Body of pancreas (tissue), 4 donors: ENCODE measurements around the gene LYZL4.

Experiments
- POLR2A ChIP-seq, 3 donors: fragments of 450-650 bp; IDR thresholded peaks; one replicate each; pipeline ENCODE4 v1.6.1; 2016; ENCODE audit warnings: antibody characterized with exemption in 3 of 3, mild to moderate bottlenecking in 2 of 3
- TF ChIP-seq, protein P1 (sequence below), 7 experiments: fragments of 450-650 bp in 4 of 7; fragments of 200-600 bp in 3 of 7; sonication (generic) in 3 of 7; IDR thresholded peaks; one replicate each; pipeline ENCODE4 v1.5.1; 2016 to 2019; ENCODE audit warnings: antibody characterized with exemption in 7 of 7

DNA sequence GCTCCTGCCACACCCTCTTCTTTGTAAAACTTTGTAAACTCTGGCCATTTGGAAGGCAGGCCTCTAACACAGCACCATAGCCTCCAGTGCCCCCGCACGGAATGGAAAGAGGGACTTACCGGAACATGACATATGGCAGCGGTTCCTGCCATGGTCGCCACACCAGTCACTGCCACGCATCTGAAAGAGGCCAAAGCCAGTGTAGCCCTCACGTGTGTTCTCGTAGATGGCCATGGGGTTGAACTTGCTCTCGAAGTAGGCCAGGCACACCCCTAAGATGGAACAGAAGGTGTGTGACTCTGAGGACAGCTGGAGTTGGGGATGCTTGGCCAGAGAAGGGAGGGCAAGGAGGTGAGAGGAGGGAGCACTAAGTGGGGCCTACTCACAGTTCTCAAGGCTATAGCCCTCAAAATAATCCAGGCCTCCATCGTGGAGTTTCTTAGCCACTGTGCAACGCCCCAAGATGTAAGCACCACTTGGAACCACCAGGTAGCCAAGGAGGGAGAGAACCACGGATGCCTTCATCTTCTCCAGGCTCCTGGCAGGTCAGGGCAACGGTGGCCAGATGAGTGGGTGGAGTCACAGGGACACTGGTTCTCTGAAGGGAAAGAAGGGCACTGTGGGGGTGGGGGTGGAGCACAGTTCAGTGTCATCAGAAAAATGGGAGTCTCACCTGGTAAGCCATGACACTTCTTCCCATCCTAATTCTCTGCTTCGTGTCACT lies 3.5 kb downstream of the LYZL4 start:
- TF ChIP-seq, protein P1, sequence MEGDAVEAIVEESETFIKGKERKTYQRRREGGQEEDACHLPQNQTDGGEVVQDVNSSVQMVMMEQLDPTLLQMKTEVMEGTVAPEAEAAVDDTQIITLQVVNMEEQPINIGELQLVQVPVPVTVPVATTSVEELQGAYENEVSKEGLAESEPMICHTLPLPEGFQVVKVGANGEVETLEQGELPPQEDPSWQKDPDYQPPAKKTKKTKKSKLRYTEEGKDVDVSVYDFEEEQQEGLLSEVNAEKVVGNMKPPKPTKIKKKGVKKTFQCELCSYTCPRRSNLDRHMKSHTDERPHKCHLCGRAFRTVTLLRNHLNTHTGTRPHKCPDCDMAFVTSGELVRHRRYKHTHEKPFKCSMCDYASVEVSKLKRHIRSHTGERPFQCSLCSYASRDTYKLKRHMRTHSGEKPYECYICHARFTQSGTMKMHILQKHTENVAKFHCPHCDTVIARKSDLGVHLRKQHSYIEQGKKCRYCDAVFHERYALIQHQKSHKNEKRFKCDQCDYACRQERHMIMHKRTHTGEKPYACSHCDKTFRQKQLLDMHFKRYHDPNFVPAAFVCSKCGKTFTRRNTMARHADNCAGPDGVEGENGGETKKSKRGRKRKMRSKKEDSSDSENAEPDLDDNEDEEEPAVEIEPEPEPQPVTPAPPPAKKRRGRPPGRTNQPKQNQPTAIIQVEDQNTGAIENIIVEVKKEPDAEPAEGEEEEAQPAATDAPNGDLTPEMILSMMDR (IDR thresholded peaks at IDR 0.05), result no peak
- TF ChIP-seq POLR2A (IDR thresholded peaks at IDR 0.05), result no peak
